ENCODE results near the gene ABCC1. TPM values are rescaled to one million over a fixed set of nuclear protein-coding genes. Genes with fewer than 3 reads are reported as not detected.
A peak's percentile ranks its signal among the peaks of the same experiment; 100 is the strongest.

ABCC1 gene
- total RNA-seq, 1 experiment from 2014 or later: 56.4 TPM

- H3K79me1 ChIP-seq (ENCODE audit: insufficient read depth, low read depth, low read length, poor library complexity, severe bottlenecking): no peaks in the 10 kb centered on the region
- H3K23ac ChIP-seq (ENCODE audit: insufficient read length, low read depth, low read length): no peak overlapping the region
- H3K79me2 ChIP-seq (ENCODE audit: insufficient read depth, low read length): no peaks in the 10 kb centered on the region
- Mint-ChIP-seq H3K4me1 (no peaks in the 10 kb centered on the region), H3K27ac (peak overlapping the region in 2 of 3 experiments; percentile 16 to 55; a peak in 3 of 7 replicates), H3K36me3 (ENCODE audit: insufficient read depth in 1 of 3, low read depth in 3 of 3) (peaks cover 24 to 68% (median 60%) of the 10 kb centered on the region in 3 experiments), H3K27me3 (ENCODE audit: low read depth) (no peaks in the 10 kb centered on the region), H3K4me3 (no peak overlapping the region), H3K9me3 (no peaks in the 10 kb centered on the region)
- no peak overlapping the region for H3K14ac ChIP-seq (ENCODE audit: insufficient read depth, low read length)
- H2AK5ac ChIP-seq (ENCODE audit: insufficient read length, low read length): no peak overlapping the region
- H2BK12ac ChIP-seq (ENCODE audit: insufficient read length, low read depth, low read length): no peak overlapping the region
- H3K4me2 ChIP-seq (ENCODE audit: insufficient read depth, insufficient read length, low read length): no peak overlapping the region
- no peak for DNase-seq
- H4K8ac ChIP-seq (replicated peaks; ENCODE audit: insufficient read length, low read depth, low read length): no peak overlapping the region
- H2BK15ac ChIP-seq (ENCODE audit: low read depth, low read length): no peak overlapping the region
- H3K4me1 ChIP-seq (ENCODE audit: insufficient read depth, low read length): no peaks in the 10 kb centered on the region
- no peak overlapping the region for H4K5ac ChIP-seq (ENCODE audit: insufficient read length, low read depth, low read length)
- TF ChIP-seq, protein P1, sequence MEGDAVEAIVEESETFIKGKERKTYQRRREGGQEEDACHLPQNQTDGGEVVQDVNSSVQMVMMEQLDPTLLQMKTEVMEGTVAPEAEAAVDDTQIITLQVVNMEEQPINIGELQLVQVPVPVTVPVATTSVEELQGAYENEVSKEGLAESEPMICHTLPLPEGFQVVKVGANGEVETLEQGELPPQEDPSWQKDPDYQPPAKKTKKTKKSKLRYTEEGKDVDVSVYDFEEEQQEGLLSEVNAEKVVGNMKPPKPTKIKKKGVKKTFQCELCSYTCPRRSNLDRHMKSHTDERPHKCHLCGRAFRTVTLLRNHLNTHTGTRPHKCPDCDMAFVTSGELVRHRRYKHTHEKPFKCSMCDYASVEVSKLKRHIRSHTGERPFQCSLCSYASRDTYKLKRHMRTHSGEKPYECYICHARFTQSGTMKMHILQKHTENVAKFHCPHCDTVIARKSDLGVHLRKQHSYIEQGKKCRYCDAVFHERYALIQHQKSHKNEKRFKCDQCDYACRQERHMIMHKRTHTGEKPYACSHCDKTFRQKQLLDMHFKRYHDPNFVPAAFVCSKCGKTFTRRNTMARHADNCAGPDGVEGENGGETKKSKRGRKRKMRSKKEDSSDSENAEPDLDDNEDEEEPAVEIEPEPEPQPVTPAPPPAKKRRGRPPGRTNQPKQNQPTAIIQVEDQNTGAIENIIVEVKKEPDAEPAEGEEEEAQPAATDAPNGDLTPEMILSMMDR (conservative IDR thresholded peaks at IDR 0.05): no peak
- H2BK120ac ChIP-seq (ENCODE audit: low read depth, low read length, poor library complexity, severe bottlenecking): no peak overlapping the region
- H2BK5ac ChIP-seq (ENCODE audit: insufficient read length, low read length): no peak overlapping the region
- H2BK20ac ChIP-seq (ENCODE audit: low read depth, low read length, poor library complexity, severe bottlenecking): no peak overlapping the region
- H3K9ac ChIP-seq (ENCODE audit: extremely low read depth, insufficient read length, low read length): no peak overlapping the region
- WGBS (ENCODE audit: extremely low coverage, insufficient read length, low lambda C conversion rate): no CpG with 5 or more reads among the region's 4 CpGs
- no peak overlapping the region for H2AFZ ChIP-seq (ENCODE audit: low read length)
- H3K18ac ChIP-seq (ENCODE audit: insufficient read length, low read depth, low read length): no peak overlapping the region
- H3T11ph ChIP-seq (ENCODE audit: low read length): no peak overlapping the region
- H3K4ac ChIP-seq (ENCODE audit: low read depth, low read length): no peak overlapping the region
- H3K9me3 ChIP-seq (ENCODE audit: control insufficient read depth, low read depth, low read length): no peaks in the 10 kb centered on the region
- H4K91ac ChIP-seq (ENCODE audit: insufficient read length, low read depth, low read length): no peak overlapping the region
- no peak overlapping the region for H3K27ac ChIP-seq (ENCODE audit: insufficient read length, low read depth, low read length)
- no peak overlapping the region for H3K56ac ChIP-seq (ENCODE audit: insufficient read length, low read depth, low read length)
- no peaks in the 10 kb centered on the region for H4K20me1 ChIP-seq (ENCODE audit: control insufficient read depth, insufficient read depth, insufficient read length)
- no peaks in the 10 kb centered on the region for H3K27me3 ChIP-seq (ENCODE audit: insufficient read depth, low read length)
- H3K23me2 ChIP-seq (ENCODE audit: insufficient read length, low read depth, low read length, poor library complexity, severe bottlenecking): no peaks in the 10 kb centered on the region
Measured at GRCh38 chr16:16018705-16019104, 69.3 kb downstream of the ABCC1 start.
